ENCODE data around the gene BACH1.

Gene BACH1

GRCh38 chr21:29321932-29322928 lies 23.5 kb downstream of the BACH1 start:
- Histone ChIP-seq H3K4me1 (ENCODE audit: control insufficient read depth, insufficient read depth, low read length) (no peaks in the 10 kb centered on the region), H3K9me3 (ENCODE audit: control insufficient read depth, low read length) (no peaks in the 10 kb centered on the region), H3K27me3 (ENCODE audit: control insufficient read depth, insufficient read depth, low read length, poor library complexity, severe bottlenecking) (no peaks in the 10 kb centered on the region), H3K36me3 (ENCODE audit: control insufficient read depth, insufficient read depth, low read length) (peaks cover 4% of the 10 kb centered on the region), H3K27ac (ENCODE audit: insufficient read depth, low read depth, low read length, poor library complexity, severe bottlenecking) (no peak overlapping the region), H3K4me3 (ENCODE audit: insufficient read depth, low read depth, low read length) (no peak overlapping the region)
- 91 to 97% methylated on average over 10 to 11 of the region's 11 CpGs for WGBS, 2 experiments

DNA sequence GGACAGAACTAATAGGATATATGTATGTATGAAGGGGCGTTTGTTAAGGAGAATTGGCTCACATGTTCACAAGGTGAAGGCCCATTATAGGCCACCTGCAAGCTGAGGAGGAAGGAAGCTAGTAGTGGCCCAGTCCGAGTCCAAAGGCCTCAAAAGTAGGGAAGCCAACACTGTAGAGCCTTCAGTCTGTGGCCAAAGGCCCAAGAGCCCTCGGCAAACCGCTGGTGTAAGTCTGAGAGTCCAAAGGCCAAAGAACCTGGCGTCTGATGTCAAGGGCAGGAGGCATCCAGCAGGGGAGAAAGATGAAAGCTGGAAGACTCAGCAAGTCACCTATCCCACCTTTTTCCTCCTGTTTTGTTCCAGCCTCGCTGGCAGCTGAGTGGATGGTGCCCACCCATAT lies 24.5 kb downstream of the BACH1 start:
- no peak overlapping the region for H3K4me3 ChIP-seq (ENCODE audit: insufficient read depth, low read depth, low read length)
- no peaks in the 10 kb centered on the region for H3K4me1 ChIP-seq (ENCODE audit: control insufficient read depth, insufficient read depth, low read length)
- H3K27ac ChIP-seq (ENCODE audit: insufficient read depth, low read depth, low read length, poor library complexity, severe bottlenecking): no peak overlapping the region
- 93 to 94% methylated on average over 6 of the region's 6 CpGs for WGBS, 2 experiments
- peaks cover 7% of the 10 kb centered on the region for H3K36me3 ChIP-seq (ENCODE audit: control insufficient read depth, insufficient read depth, low read length)
- no peaks in the 10 kb centered on the region for H3K27me3 ChIP-seq (ENCODE audit: control insufficient read depth, insufficient read depth, low read length, poor library complexity, severe bottlenecking)
- no peaks in the 10 kb centered on the region for H3K9me3 ChIP-seq (ENCODE audit: control insufficient read depth, low read length)

GRCh38 chr21:29326914-29327554 lies 28.3 kb downstream of the BACH1 start:
- no peak overlapping the region for H3K4me3 ChIP-seq (ENCODE audit: insufficient read depth, low read depth, low read length)
- H3K36me3 ChIP-seq (ENCODE audit: control insufficient read depth, insufficient read depth, low read length): peaks cover 7% of the 10 kb centered on the region
- 93 to 96% methylated on average over 10 of the region's 10 CpGs for WGBS, 2 experiments
- no peak overlapping the region for H3K27ac ChIP-seq (ENCODE audit: insufficient read depth, low read depth, low read length, poor library complexity, severe bottlenecking)
- no peaks in the 10 kb centered on the region for H3K9me3 ChIP-seq (ENCODE audit: control insufficient read depth, low read length)
- H3K4me1 ChIP-seq (ENCODE audit: control insufficient read depth, insufficient read depth, low read length): no peaks in the 10 kb centered on the region
- H3K27me3 ChIP-seq (ENCODE audit: control insufficient read depth, insufficient read depth, low read length, poor library complexity, severe bottlenecking): no peaks in the 10 kb centered on the region

GRCh38 chr21:29329406-29329805 lies 30.7 kb downstream of the BACH1 start:
- H3K27ac ChIP-seq (ENCODE audit: insufficient read depth, low read depth, low read length, poor library complexity, severe bottlenecking): no peak overlapping the region
- H3K4me3 ChIP-seq (ENCODE audit: insufficient read depth, low read depth, low read length): no peak overlapping the region
- H3K4me1 ChIP-seq (ENCODE audit: control insufficient read depth, insufficient read depth, low read length): no peaks in the 10 kb centered on the region
- H3K27me3 ChIP-seq (ENCODE audit: control insufficient read depth, insufficient read depth, low read length, poor library complexity, severe bottlenecking): no peaks in the 10 kb centered on the region
- peaks cover 3% of the 10 kb centered on the region for H3K36me3 ChIP-seq (ENCODE audit: control insufficient read depth, insufficient read depth, low read length)
- 95 to 98% methylated on average over 5 of the region's 5 CpGs for WGBS, 2 experiments
- no peaks in the 10 kb centered on the region for H3K9me3 ChIP-seq (ENCODE audit: control insufficient read depth, low read length)

GRCh38 chr21:29330797-29331196 lies 32.1 kb downstream of the BACH1 start:
- Histone ChIP-seq H3K4me1 (ENCODE audit: control insufficient read depth, insufficient read depth, low read length) (no peaks in the 10 kb centered on the region), H3K36me3 (ENCODE audit: control insufficient read depth, insufficient read depth, low read length) (peaks cover 3% of the 10 kb centered on the region), H3K27me3 (ENCODE audit: control insufficient read depth, insufficient read depth, low read length, poor library complexity, severe bottlenecking) (no peaks in the 10 kb centered on the region), H3K27ac (ENCODE audit: insufficient read depth, low read depth, low read length, poor library complexity, severe bottlenecking) (no peak overlapping the region), H3K4me3 (ENCODE audit: insufficient read depth, low read depth, low read length) (no peak overlapping the region), H3K9me3 (ENCODE audit: control insufficient read depth, low read length) (no peaks in the 10 kb centered on the region)
- 100% methylated on average over 1 of the region's 1 CpG; no CpG with 5 or more reads in 1 of the 2 experiments for WGBS, 2 experiments

DNA sequence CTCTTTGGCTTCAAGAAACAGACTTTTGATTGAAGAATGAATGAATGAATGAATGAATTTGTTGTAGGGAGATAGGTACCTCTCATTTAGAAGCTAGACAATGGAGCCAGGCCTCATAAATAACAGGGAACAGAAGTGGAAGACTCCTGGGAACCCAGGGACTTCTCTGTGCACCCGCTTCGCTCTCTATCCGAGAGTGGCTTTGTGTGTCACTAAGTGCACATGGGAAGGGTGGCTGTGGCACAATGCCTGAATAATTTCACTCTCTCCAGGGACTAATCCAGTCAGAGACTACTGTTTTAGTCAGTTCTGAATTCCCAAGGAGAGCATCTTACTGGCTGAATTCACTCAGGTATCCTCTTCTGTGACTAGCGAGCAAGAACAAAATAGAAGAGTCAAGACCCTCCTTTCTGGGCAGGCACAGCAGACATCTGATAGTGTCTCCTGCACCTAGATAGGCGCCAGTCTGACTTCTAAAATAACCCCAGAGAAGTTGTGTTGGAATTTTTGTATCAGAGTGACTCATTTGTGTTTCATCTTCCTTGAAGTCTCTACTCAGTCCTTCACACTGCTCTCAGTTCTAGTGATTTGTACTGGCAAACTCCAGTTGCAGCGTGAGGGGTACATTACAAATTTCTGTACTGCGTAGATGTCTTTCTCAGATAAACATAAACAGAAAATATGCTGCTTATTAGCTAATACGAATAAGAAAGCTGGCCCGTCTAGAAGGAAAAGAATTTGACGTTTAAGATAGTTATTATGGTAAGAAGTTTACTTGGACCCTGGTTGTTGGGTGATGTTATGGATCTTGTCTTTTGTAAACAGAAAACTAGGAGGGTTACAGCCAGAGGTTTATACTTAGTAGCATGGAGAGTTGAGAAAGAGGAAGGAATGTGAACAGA lies 34.0 kb downstream of the BACH1 start:
- no peaks in the 10 kb centered on the region for H3K9me3 ChIP-seq (ENCODE audit: control insufficient read depth, low read length)
- H3K4me3 ChIP-seq (ENCODE audit: insufficient read depth, low read depth, low read length): no peak overlapping the region
- no peak overlapping the region for H3K27ac ChIP-seq (ENCODE audit: insufficient read depth, low read depth, low read length, poor library complexity, severe bottlenecking)
- 94 to 96% methylated on average over 10 of the region's 10 CpGs for WGBS, 2 experiments
- no peaks in the 10 kb centered on the region for H3K36me3 ChIP-seq (ENCODE audit: control insufficient read depth, insufficient read depth, low read length)
- H3K27me3 ChIP-seq (ENCODE audit: control insufficient read depth, insufficient read depth, low read length, poor library complexity, severe bottlenecking): no peaks in the 10 kb centered on the region
- H3K4me1 ChIP-seq (ENCODE audit: control insufficient read depth, insufficient read depth, low read length): no peaks in the 10 kb centered on the region

- no peaks in the 10 kb centered on the region for H3K27me3 ChIP-seq (ENCODE audit: control insufficient read depth, insufficient read depth, low read length, poor library complexity, severe bottlenecking)
Measured at GRCh38 chr21:29333406-29333805, 34.7 kb downstream of the BACH1 start.

DNA sequence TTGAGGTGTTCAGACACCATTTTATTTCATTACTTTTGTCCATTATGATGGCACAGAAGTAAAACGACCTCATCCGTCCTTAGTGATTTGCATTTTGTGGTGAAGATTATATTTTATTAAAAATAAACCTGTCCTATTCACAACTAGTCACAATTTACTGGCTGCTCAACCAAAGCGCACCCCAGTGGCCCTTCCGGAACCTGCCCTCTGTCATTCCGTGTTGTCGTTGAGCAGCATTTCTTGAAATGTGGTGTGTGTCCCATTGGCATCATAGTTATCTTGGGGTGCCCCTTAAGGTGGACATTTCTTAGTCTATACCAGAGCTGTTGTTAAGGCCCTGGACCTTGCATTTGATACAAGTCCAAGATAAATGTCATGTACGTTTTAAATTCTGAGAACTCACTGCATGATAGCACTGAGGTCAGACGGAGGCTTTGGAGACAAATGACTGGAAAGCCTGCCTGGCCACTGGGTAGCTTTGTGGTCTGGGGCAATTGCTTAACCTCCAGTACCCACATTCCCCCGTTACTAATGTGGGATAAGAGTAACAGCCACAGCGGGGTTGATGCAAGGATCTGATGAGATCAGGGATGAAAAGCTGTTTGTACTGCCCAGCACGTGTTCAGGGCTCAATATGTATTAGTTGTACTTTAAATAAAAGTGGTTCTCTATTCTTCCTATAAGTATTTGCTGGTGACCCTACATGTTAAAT lies 36.2 kb downstream of the BACH1 start:
- no peaks in the 10 kb centered on the region for H3K27me3 ChIP-seq (ENCODE audit: control insufficient read depth, insufficient read depth, low read length, poor library complexity, severe bottlenecking)
- H3K4me1 ChIP-seq (ENCODE audit: control insufficient read depth, insufficient read depth, low read length): no peaks in the 10 kb centered on the region
- no peaks in the 10 kb centered on the region for H3K9me3 ChIP-seq (ENCODE audit: control insufficient read depth, low read length)
- no peaks in the 10 kb centered on the region for H3K36me3 ChIP-seq (ENCODE audit: control insufficient read depth, insufficient read depth, low read length)
- H3K27ac ChIP-seq (ENCODE audit: insufficient read depth, low read depth, low read length, poor library complexity, severe bottlenecking): no peak overlapping the region
- WGBS, 2 experiments: 92 to 97% methylated on average over 9 of the region's 11 CpGs
- H3K4me3 ChIP-seq (ENCODE audit: insufficient read depth, low read depth, low read length): no peak overlapping the region

More at GRCh38 chr21:29333406-29333805, 34.7 kb downstream of the BACH1 start:
- WGBS, 2 experiments: 94 to 95% methylated on average over 1 of the region's 1 CpG
- Histone ChIP-seq H3K4me3 (ENCODE audit: insufficient read depth, low read depth, low read length) (no peak overlapping the region), H3K36me3 (ENCODE audit: control insufficient read depth, insufficient read depth, low read length) (no peaks in the 10 kb centered on the region), H3K4me1 (ENCODE audit: control insufficient read depth, insufficient read depth, low read length) (no peaks in the 10 kb centered on the region), H3K27ac (ENCODE audit: insufficient read depth, low read depth, low read length, poor library complexity, severe bottlenecking) (no peak overlapping the region), H3K9me3 (ENCODE audit: control insufficient read depth, low read length) (no peaks in the 10 kb centered on the region)

DNA sequence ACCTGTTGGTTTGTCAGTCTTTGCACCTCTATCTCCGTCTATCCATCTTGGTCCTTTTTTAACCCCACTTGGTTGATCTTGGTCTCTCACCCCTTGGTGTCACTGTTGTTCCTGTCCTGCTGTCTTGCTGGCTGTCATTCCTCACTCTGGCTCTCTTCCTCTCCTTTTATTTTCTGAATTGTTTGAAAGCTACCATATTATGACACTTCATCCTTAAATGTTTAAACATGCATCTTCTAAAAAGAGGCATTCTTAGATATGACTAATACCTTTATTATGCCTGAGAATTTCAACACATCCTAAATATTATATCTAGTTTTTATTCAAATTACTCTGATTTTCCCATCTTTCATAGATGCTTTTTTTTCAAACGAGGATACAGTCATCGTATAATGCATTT lies 37.0 kb downstream of the BACH1 start:
- 95 to 96% methylated on average over 3 of the region's 3 CpGs for WGBS, 2 experiments
- Histone ChIP-seq H3K36me3 (ENCODE audit: control insufficient read depth, insufficient read depth, low read length) (no peaks in the 10 kb centered on the region), H3K4me3 (ENCODE audit: insufficient read depth, low read depth, low read length) (no peak overlapping the region), H3K27me3 (ENCODE audit: control insufficient read depth, insufficient read depth, low read length, poor library complexity, severe bottlenecking) (no peaks in the 10 kb centered on the region), H3K4me1 (ENCODE audit: control insufficient read depth, insufficient read depth, low read length) (no peaks in the 10 kb centered on the region), H3K9me3 (ENCODE audit: control insufficient read depth, low read length) (no peaks in the 10 kb centered on the region), H3K27ac (ENCODE audit: insufficient read depth, low read depth, low read length, poor library complexity, severe bottlenecking) (no peak overlapping the region)
